Ovary (tissue), 9 donors: ENCODE results near the gene YY1. TPM values are rescaled to one million over a fixed set of nuclear protein-coding genes. Genes with fewer than 3 reads are reported as not detected.

Source experiments
- DNase-seq, 5 donors: peaks; one replicate each; pipeline ENCODE4 v3.0.0-alpha.2; 2019 to 2020
- H3K27ac ChIP-seq, 2 donors: fragments of 200-600 bp; one replicate each; pipeline versions ENCODE4 v1.5.1 to v1.8.0; 2019 to 2022
- H3K27me3 ChIP-seq: fragments of 200-600 bp; one replicate; pipeline ENCODE4 v1.8.0; 2022
- H3K36me3 ChIP-seq: fragments of 200-600 bp; sonication (generic); one replicate; pipeline ENCODE4 v1.5.1; 2019
- H3K4me1 ChIP-seq: one replicate; pipeline ENCODE4 v1.8.1; 2013; ENCODE audit warnings: mild to moderate bottlenecking, moderate library complexity; ENCODE audit not compliant: insufficient read depth
- H3K4me3 ChIP-seq: fragments of 200-600 bp; sonication (generic); one replicate; pipeline ENCODE4 v1.5.1; 2017
- H3K9me3 ChIP-seq, 2 donors: fragments of 200-600 bp in 1 of 2; sonication (generic) in 1 of 2; one replicate each; pipeline versions ENCODE4 v1.5.1 to v1.8.1; 2013 to 2019; ENCODE audit warnings: mild to moderate bottlenecking in 1 of 2, moderate library complexity in 1 of 2
- EP300 ChIP-seq: sonication (generic); formaldehyde crosslinking; IDR thresholded peaks from one replicate; pipeline ENCODE4 v1.6.1; 2017; ENCODE audit warnings: antibody characterized with exemption
- POLR2A ChIP-seq: fragments of 450-650 bp; IDR thresholded peaks from one replicate; pipeline ENCODE4 v1.6.1; 2017; ENCODE audit warnings: antibody characterized with exemption, mild to moderate bottlenecking, moderate library complexity
- WGBS, 3 donors: extraction: QIAGEN DNeasy Blood & Tissue Kit in 1 of 3; methylation state at CpG; one replicate each; pipeline versions ENCODE4 v1.1.5 to v1.1.7; 2013 to 2017; 5-methylcytosine and 5-hydroxymethylcytosine counted together
- intact Hi-C, 4 donors: fragments of 100-400 bp; cut with DNase I; formaldehyde crosslinking; loops; one replicate each; pipeline versions ENCODE4 v1.11.0 to v1.15.1; 2022 to 2023
- polyA plus RNA-seq, 2 donors: library from polyadenylated mRNA; stranded (reverse); fragments of 200-250 nt in 1 of 2; fragments of 350-450 nt in 1 of 2; fragmentation: Illumina TruSeq in 1 of 2; extraction: RNeasy Lipid Tissue Mini Kit (QIAGEN cat#74804) in 1 of 2; gene quantifications; one replicate each; pipeline ENCODE4 v1.2.3, GENCODE V29; 2013 to 2014
- total RNA-seq, 7 donors: library from RNA; depleted of rRNA in 2 of 7; stranded (reverse); fragments of >200 nt in 2 of 7; fragmentation: NEBNext Ultra II Directional in 3 of 7; extraction: Animal tissue kit (Norgen Biotek cat#: 25700) in 3 of 7; gene quantifications; one replicate each; pipeline versions ENCODE4 v1.1.0 to v1.2.4, GENCODE V29; 2016 to 2023
- TF ChIP-seq, protein P1 (sequence below), 3 donors: fragments of 450-650 bp in 2 of 3; fragments of 200-600 bp in 1 of 3; IDR thresholded peaks; one replicate each; pipeline versions ENCODE4 v1.5.1 to v1.8.0; 2016 to 2022; ENCODE audit warnings: antibody characterized with exemption in 3 of 3, mild to moderate bottlenecking in 1 of 3
- donor health status: DM: no; HTN: no; CAD: no; lungs with moderate emphysema.
- donor health status: DM: no; HTN: no; CAD: no.
- donor health status: Bipolar disorder and iron deficiency.
- donor health status: DM: yes; HTN: yes; CAD: no.
- donor health status: DM: no; HTN: no; CAD: no.
- donor health status: DM: yes; HTN: yes; CAD: no.

Gene YY1
- total and polyA plus RNA-seq, 9 donors, result 24.1 to 75.8 (median 58.1) TPM

DNA sequence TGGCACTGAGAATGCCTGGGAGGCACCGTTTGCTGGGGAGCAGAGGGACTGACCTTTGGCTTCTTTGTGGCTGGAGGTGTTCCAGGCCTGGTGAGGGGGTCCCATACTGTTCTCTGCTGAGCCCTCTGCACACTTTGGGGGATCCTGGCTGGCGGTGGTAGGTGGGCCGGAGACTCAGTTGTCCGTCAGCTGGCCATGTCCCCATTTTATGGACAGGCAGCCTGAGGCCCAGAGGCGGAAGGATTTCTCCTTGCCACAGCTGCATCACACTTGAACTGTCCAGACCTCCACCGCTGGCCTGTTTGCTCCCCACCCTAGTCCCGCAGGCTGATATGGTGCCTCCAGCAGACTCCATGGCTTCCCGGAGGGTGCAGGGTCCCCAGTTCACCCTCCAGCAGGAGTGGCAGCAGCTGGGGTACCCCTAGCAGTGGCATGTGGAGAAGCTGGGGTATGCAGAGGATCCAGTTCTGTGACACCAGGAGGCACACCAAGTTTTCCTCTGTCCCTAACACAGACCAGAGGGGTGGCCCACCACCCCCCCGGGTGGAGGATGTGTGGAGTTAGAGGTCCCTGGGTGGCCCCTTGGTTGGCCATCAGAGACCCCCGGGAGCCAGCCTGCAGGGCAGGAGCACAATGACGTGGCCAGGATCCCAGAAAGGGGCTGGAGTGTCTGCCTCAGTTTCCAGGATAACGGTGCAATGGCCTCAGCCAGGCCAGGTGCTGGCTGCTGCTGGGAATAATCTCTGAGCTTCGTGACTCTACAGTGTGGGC is 52.5 kb downstream of the YY1 start:
- H3K4me3 ChIP-seq, result no peak overlapping the region
- DNase-seq, result peak in 2 of 5 donors; percentile 15 to 34
- WGBS, 3 donors, result 89 to 93% (median 90%) methylated on average over 12 to 13 of the region's 13 CpGs
- TF ChIP-seq POLR2A (no peak), EP300 (no peak)
- TF ChIP-seq, protein P1, sequence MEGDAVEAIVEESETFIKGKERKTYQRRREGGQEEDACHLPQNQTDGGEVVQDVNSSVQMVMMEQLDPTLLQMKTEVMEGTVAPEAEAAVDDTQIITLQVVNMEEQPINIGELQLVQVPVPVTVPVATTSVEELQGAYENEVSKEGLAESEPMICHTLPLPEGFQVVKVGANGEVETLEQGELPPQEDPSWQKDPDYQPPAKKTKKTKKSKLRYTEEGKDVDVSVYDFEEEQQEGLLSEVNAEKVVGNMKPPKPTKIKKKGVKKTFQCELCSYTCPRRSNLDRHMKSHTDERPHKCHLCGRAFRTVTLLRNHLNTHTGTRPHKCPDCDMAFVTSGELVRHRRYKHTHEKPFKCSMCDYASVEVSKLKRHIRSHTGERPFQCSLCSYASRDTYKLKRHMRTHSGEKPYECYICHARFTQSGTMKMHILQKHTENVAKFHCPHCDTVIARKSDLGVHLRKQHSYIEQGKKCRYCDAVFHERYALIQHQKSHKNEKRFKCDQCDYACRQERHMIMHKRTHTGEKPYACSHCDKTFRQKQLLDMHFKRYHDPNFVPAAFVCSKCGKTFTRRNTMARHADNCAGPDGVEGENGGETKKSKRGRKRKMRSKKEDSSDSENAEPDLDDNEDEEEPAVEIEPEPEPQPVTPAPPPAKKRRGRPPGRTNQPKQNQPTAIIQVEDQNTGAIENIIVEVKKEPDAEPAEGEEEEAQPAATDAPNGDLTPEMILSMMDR (IDR thresholded peaks at IDR 0.05), result no peak
- no peak overlapping the region for H3K27ac ChIP-seq
- H3K36me3 ChIP-seq, result no peaks in the 10 kb centered on the region
- peaks cover 5% of the 10 kb centered on the region for H3K4me1 ChIP-seq
- intact Hi-C loops, result no loop called here
- no peaks in the 10 kb centered on the region for H3K9me3 ChIP-seq
- no peaks in the 10 kb centered on the region for H3K27me3 ChIP-seq

DNA sequence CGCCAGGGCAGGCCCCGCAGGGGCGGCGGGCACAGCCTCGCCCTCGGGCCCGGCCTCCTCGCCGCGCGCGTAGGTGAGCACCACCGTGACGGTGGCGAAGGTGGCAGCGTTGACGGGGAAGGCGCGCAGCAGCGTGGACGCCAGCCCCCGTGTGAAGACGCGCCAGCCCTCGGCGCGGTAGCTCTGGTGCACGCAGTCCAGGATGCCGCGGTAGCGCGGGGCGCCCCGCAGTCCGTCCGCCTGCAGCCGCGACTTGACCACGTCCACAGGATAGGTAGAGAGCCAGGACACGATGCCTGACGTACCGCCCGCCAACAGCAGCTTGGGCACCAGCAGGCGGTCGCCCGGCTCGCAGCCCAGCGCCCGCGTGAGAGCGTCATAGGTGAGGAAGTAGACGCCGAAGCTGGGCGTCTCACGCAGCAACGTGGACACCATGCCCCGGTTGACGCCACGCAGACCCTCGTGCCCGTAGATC is 53.4 kb downstream of the YY1 start:
- no peak for TF ChIP-seq EP300
- TF ChIP-seq, protein P1 (IDR thresholded peaks at IDR 0.05), result no peak
- no peak for TF ChIP-seq POLR2A
- intact Hi-C loops, result no loop called here
- no peaks in the 10 kb centered on the region for H3K9me3 ChIP-seq
- DNase-seq, result peak in 2 of 5 donors; percentile 25 to 36
- H3K4me3 ChIP-seq, result no peak overlapping the region
- H3K36me3 ChIP-seq, result no peaks in the 10 kb centered on the region
- no peaks in the 10 kb centered on the region for H3K27me3 ChIP-seq
- no peak overlapping the region for H3K27ac ChIP-seq
- H3K4me1 ChIP-seq, result peaks cover 9% of the 10 kb centered on the region
- 94 to 96% (median 95%) methylated on average over 61 of the region's 61 CpGs for WGBS, 3 donors

DNA sequence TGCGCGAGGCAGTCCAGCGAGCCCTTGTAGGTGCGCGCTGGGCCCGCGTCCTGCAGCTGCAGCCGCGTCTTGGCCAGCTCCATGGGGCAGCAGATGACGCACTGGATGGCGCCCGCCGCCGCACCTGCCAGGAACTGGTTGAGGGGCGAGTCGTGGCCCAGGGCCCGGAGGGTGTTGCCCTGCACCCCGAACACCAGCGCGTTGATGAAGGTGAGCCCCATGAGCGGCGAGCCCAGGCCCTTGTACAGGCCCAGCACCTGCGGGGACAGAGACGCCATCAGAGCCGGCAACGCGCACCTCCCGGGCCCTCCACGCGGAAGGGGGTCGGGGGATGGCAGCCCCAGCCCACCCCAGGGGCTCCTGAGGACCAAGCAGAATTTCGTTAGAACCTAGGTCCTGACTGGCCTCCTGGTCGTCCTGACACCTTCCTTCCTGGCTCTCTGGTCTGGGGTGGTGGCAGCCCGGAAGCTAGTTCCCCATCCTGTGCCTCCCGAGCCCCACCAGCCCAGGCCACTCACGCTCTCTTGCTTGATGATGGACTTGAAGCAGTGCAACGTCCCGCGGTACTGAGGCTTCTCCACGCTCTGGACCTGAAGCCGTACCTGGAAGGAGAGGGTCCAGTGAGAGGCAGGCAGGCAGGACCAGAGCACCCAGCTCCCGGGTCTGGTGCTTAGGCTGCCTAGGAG is 54.0 kb downstream of the YY1 start:
- H3K9me3 ChIP-seq, result no peaks in the 10 kb centered on the region
- DNase-seq, result peak in 3 of 5 donors; percentile 12 to 38 (median 22)
- H3K4me1 ChIP-seq, result peaks cover 15% of the 10 kb centered on the region
- no peak overlapping the region for H3K4me3 ChIP-seq
- WGBS, 3 donors, result 93 to 96% (median 95%) methylated on average over 40 to 42 of the region's 42 CpGs
- H3K27me3 ChIP-seq, result no peaks in the 10 kb centered on the region
- no peak overlapping the region for H3K27ac ChIP-seq
- intact Hi-C loops, result no loop called here
- no peaks in the 10 kb centered on the region for H3K36me3 ChIP-seq
- TF ChIP-seq, protein P1 (IDR thresholded peaks at IDR 0.05), result no peak
- TF ChIP-seq POLR2A, result no peak
- TF ChIP-seq EP300, result no peak

DNA sequence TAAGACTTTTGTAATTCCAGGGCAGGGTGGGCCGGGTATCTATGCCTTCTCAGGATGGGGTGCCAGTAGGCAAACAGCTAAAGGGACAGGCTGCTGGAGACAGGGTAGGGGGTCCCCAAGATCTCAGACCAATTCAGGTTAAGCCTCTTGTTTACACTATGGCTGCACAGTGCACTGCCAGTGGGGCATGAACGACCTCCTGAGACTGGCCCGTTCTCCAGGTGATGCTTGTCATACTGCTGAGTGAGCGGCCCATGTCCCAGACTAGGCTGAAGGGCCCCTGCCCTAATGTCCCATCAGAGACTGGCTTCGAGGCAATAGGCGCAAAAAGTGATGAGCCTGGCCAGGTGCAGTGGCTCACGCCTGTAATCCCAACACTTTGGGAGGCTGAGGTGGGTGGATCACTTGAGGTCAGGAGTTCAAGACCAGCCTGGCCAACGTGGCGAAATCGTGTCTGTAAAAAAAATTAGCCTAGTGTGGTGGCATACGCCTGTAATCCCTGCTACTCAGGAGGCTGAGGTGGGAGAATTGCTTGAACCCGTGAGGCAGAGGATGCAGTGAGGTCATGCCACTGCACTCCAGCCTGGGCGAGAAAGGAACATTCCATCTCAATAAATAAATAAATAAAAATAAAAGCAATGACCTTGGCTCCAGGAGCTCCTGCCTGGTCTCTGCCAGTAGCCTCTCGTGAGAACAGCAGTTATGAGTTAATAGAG is 54.7 kb downstream of the YY1 start:
- 62 to 70% (median 70%) methylated on average over 14 of the region's 14 CpGs for WGBS, 3 donors
- DNase-seq, result peak in 1 of 5 donors; percentile 15
- H3K4me3 ChIP-seq, result no peak overlapping the region

More for the DNA sequence above, 54.7 kb downstream of the YY1 start:
- H3K27ac ChIP-seq, result no peak overlapping the region
- intact Hi-C loops, result no loop called here
- H3K9me3 ChIP-seq, result no peaks in the 10 kb centered on the region
- TF ChIP-seq, protein P1 (IDR thresholded peaks at IDR 0.05), result no peak
- no peak for TF ChIP-seq EP300
- TF ChIP-seq POLR2A, result no peak
- H3K4me1 ChIP-seq, result peaks cover 16% of the 10 kb centered on the region
- no peaks in the 10 kb centered on the region for H3K27me3 ChIP-seq
- H3K36me3 ChIP-seq, result no peaks in the 10 kb centered on the region
